ENCODE measurements around the gene MED14. TPM values are rescaled to one million over a fixed set of nuclear protein-coding genes. Genes with fewer than 3 reads are reported as not detected.

The MED14 gene
- total and polyA plus RNA-seq, 2 experiments from 2014 or later = 16.0 to 31.9 TPM

Other genes with a start within 250 kb of the MED14 start
- gene ATP6AP2, start 154.6 kb downstream of the MED14 start, total RNA-seq = 127 and 131 TPM in 2 replicates
- gene ATP6AP2, start 154.6 kb downstream of the MED14 start, polyA plus RNA-seq = 154 and 158 TPM in 2 replicates
- not detected in 2 replicates for gene MPC1L, start 112.1 kb downstream of the MED14 start, total RNA-seq
- not detected in 2 replicates for gene MPC1L, start 112.1 kb downstream of the MED14 start, polyA plus RNA-seq
- 10.2 and 11.3 TPM in 2 replicates for gene CXorf38, start 88.0 kb downstream of the MED14 start, total RNA-seq
- 5.5 and 6.1 TPM in 2 replicates for gene CXorf38, start 88.0 kb downstream of the MED14 start, polyA plus RNA-seq